Central memory CD8-positive, alpha-beta T cell (primary cell): ENCODE results near the gene BDKRB1.

Experiments
- ATAC-seq: fragments of 150-1000 bp; cut with Tn5 transposase; replicated peaks from 2 replicates; pipeline ENCODE4 v1.10.0; 2022; ENCODE audit warnings: mild to moderate bottlenecking, moderate FRiP score, moderate number of reproducible peaks; ENCODE audit not compliant: poor library complexity, severe bottlenecking; ENCODE audit errors: extremely low read depth
- DNase-seq, 2 donors: peaks; one replicate each; pipeline ENCODE4 v3.0.0; 2021; ENCODE audit warnings: low spot score in 2 of 2
- H3K27ac Mint-ChIP-seq: one replicate; pipeline ENCODE4 v1.8.0; 2022; ENCODE audit warnings: low read depth, mild to moderate bottlenecking, moderate library complexity, mixed read lengths
- H3K27me3 Mint-ChIP-seq: one replicate; pipeline ENCODE4 v1.8.0; 2022; ENCODE audit warnings: mixed read lengths
- H3K36me3 Mint-ChIP-seq: one replicate; pipeline ENCODE4 v1.8.0; 2022; ENCODE audit warnings: mild to moderate bottlenecking, moderate library complexity, mixed read lengths; ENCODE audit not compliant: insufficient read depth
- H3K4me1 Mint-ChIP-seq: one replicate; pipeline ENCODE4 v1.8.0; 2022; ENCODE audit warnings: mixed read lengths
- H3K4me3 Mint-ChIP-seq: one replicate; pipeline ENCODE4 v1.8.0; 2022; ENCODE audit warnings: mild to moderate bottlenecking, moderate library complexity, mixed read lengths
- H3K9me3 Mint-ChIP-seq: one replicate; pipeline ENCODE4 v1.8.0; 2022; ENCODE audit warnings: mixed read lengths

BDKRB1 gene

GRCh38 chr14:96221841-96222240 is 34.2 kb upstream of the BDKRB1 start:
- Mint-ChIP-seq H3K4me1 (no peaks in the 10 kb centered on the region), H3K9me3 (no peaks in the 10 kb centered on the region), H3K27ac (no peak overlapping the region), H3K4me3 (no peak overlapping the region), H3K27me3 (peaks cover 68% of the 10 kb centered on the region), H3K36me3 (no peaks in the 10 kb centered on the region)
- no peak for DNase-seq
- ATAC-seq: no peak

GRCh38 chr14:96224480-96225096 is 31.4 kb upstream of the BDKRB1 start:
- H3K9me3 Mint-ChIP-seq: no peaks in the 10 kb centered on the region
- H3K4me1 Mint-ChIP-seq: no peaks in the 10 kb centered on the region
- DNase-seq: no peak
- no peak overlapping the region for H3K27ac Mint-ChIP-seq
- H3K36me3 Mint-ChIP-seq: no peaks in the 10 kb centered on the region
- H3K27me3 Mint-ChIP-seq: peaks cover 74% of the 10 kb centered on the region
- ATAC-seq: no peak
- no peak overlapping the region for H3K4me3 Mint-ChIP-seq

DNA sequence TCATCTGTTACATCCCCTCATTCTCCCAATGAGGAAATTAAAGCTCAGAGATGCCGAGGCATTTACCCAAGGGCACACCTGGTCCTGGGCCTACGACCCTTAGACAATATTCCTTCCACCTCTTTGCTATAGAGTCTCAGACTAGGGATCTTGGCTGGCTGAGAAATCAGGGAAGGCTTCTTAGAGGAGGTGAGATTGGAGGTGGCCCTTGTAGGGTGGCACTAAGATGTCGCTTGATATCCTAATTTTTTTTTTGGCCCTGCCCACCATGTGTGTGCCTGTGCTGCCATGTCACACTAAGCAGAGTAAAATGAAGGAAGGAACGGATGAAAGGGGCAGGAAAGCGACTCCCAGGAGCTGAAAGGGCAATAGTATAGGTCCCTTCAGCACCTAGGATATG is 30.8 kb upstream of the BDKRB1 start:
- Mint-ChIP-seq H3K27me3 (peaks cover 68% of the 10 kb centered on the region), H3K9me3 (no peaks in the 10 kb centered on the region), H3K4me1 (no peaks in the 10 kb centered on the region), H3K36me3 (no peaks in the 10 kb centered on the region), H3K27ac (no peak overlapping the region), H3K4me3 (no peak overlapping the region)
- no peak for ATAC-seq
- DNase-seq: no peak

DNA sequence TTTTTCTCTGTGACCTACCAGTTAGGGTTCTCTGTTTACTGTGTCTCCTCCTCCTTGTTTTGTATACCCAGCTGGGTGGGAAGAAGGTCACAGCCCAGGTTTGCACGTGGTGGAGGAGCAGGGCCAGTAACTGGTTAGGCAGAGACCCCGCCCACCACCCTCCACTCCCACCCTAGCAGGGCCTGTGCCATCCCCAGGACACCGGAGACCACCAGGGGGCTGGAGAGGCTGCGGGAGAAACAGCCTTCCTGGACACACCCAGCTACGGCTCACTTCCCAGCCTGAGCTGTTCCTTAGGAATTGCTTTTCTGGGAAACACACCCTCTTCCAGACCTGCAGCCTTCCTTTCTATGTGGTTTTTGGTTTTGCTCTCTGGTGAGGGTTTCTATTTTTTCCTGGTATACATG is 30.3 kb upstream of the BDKRB1 start:
- H3K4me1 Mint-ChIP-seq: no peaks in the 10 kb centered on the region
- no peak overlapping the region for H3K27ac Mint-ChIP-seq
- ATAC-seq: no peak
- no peak overlapping the region for H3K4me3 Mint-ChIP-seq
- H3K9me3 Mint-ChIP-seq: no peaks in the 10 kb centered on the region
- no peaks in the 10 kb centered on the region for H3K36me3 Mint-ChIP-seq
- DNase-seq: no peak
- peaks cover 62% of the 10 kb centered on the region for H3K27me3 Mint-ChIP-seq

GRCh38 chr14:96227428-96227827 is 28.6 kb upstream of the BDKRB1 start:
- Mint-ChIP-seq H3K4me1 (no peaks in the 10 kb centered on the region), H3K27me3 (peaks cover 46% of the 10 kb centered on the region), H3K4me3 (no peak overlapping the region), H3K9me3 (no peaks in the 10 kb centered on the region), H3K36me3 (no peaks in the 10 kb centered on the region), H3K27ac (no peak overlapping the region)
- no peak for DNase-seq
- no peak for ATAC-seq

- no peaks in the 10 kb centered on the region for H3K36me3 Mint-ChIP-seq
- no peaks in the 10 kb centered on the region for H3K9me3 Mint-ChIP-seq
- no peaks in the 10 kb centered on the region for H3K4me1 Mint-ChIP-seq
- DNase-seq (no peak), ATAC-seq (no peak)
- H3K4me3 Mint-ChIP-seq: no peak overlapping the region
- H3K27ac Mint-ChIP-seq: no peak overlapping the region
- peaks cover 36% of the 10 kb centered on the region for H3K27me3 Mint-ChIP-seq
Measured at GRCh38 chr14:96229315-96229714, 26.7 kb upstream of the BDKRB1 start.

DNA sequence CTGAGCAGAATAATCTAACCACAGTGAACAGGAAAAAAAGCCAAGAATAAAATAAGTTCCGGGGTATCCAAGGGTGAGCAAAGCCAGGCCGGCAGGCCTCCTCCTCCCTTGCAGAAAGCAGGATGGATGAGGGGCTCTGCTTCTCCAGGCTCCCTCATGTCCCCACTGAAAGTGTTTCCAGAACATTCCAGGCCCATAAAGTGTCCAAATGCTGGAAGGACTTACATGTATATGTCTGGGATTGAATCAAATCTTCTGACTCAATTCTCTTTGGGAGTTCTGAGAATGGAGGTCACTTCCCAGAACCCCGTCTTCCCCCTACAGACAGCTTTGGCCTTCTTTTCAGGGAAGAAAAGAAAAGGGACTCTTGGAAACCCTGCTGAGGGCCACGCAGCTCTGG is 25.0 kb upstream of the BDKRB1 start:
- H3K36me3 Mint-ChIP-seq: no peaks in the 10 kb centered on the region
- ATAC-seq (no peak), DNase-seq (no peak)
- H3K4me3 Mint-ChIP-seq: no peak overlapping the region
- H3K4me1 Mint-ChIP-seq: no peaks in the 10 kb centered on the region
- H3K27ac Mint-ChIP-seq: no peak overlapping the region
- no peaks in the 10 kb centered on the region for H3K9me3 Mint-ChIP-seq
- H3K27me3 Mint-ChIP-seq: peaks cover 19% of the 10 kb centered on the region

DNA sequence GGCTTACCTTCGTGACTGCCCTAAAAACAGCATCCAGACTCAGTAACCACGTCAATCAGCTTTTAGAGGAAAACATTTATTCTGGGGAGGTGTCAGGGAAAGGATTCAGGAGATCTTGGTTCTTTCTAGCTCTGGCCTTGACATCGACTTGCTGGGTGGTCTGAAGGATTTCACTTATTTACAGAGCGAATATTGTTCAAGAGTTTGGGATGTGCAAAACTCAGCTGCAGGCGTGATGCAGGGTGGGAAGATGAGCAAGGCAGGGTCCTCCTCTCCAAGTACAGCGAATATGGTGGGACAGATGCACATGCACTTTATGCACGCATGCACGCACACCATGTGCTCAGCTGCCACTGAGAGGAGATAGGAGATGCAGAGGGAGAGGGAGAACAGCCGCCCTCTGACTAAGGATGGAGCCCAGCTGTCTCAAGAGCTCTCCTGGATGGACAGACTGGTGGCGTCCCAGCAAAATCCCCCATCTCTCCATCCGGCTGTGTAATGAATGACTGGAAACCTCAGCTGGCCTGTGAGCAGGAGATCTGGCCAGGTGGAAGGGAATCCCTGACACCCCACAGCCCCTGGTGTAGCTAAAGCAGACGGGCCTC is 24.4 kb upstream of the BDKRB1 start:
- peaks cover 18% of the 10 kb centered on the region for H3K27me3 Mint-ChIP-seq
- no peak for DNase-seq
- ATAC-seq: no peak
- no peaks in the 10 kb centered on the region for H3K9me3 Mint-ChIP-seq
- no peaks in the 10 kb centered on the region for H3K36me3 Mint-ChIP-seq
- H3K4me3 Mint-ChIP-seq: no peak overlapping the region
- no peaks in the 10 kb centered on the region for H3K4me1 Mint-ChIP-seq
- H3K27ac Mint-ChIP-seq: no peak overlapping the region

DNA sequence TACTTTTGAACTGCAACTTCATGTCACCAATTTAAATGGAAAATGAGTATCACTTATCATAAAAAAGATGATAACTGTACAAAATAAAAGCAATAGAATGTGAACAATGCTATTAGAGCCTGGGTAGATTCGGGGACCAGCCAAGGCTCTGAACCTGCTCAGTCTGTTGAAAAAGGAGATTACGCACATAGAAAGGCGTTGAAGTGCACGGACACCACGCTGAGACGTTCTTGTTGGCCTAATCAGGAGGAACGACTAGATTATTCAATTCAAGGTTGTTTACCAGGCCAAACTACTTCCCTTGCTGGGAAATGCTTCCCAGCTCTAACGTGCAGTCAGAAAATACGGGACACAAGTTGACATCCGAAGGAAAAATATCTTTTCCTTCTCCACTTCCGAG is 23.5 kb upstream of the BDKRB1 start:
- Mint-ChIP-seq H3K9me3 (no peaks in the 10 kb centered on the region), H3K4me3 (no peak overlapping the region), H3K36me3 (no peaks in the 10 kb centered on the region), H3K4me1 (no peaks in the 10 kb centered on the region), H3K27me3 (peaks cover 18% of the 10 kb centered on the region), H3K27ac (no peak overlapping the region)
- ATAC-seq (no peak), DNase-seq (no peak)

DNA sequence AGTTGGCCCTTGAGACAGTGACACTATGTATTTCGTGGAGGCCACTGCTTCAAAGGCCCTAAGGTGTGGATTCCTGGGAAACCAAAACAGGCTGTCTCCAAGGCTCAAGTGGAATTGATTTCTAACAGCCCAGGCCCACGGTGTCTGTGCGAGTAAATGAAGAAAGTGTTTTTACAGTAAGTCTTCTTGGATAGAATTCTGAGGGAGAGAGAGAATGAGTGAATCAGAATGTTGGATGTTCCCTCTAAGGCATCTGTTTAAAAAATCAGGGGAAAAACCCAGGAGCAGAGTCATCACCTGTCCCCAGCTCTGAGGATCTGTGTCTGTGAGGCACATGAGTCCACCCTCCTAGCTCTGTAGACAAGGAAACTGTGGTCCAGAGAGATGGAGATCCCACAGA is 22.3 kb upstream of the BDKRB1 start:
- Mint-ChIP-seq H3K27ac (no peak overlapping the region), H3K4me1 (no peaks in the 10 kb centered on the region)

DNA sequence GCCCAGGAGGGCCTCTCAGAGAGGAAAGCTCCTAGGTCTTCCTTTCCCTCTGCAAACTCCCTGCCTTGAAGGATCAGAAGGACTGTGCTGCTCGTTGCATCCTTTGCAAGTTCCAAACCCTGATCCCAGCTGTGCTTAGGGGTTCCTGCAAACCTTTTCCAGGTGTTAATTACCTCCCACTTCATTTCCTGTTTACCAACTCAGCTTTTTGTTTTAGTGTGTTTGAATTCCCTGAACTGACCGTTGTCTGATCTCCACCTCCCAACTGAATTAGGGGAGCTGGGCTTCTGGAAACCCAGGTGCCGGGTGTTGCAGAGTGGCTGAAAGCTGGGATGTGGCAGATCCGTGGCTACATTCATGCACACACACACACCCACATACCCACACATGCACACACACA is 20.6 kb upstream of the BDKRB1 start:
- H3K27ac Mint-ChIP-seq: no peak overlapping the region

More for the DNA sequence above, 22.3 kb upstream of the BDKRB1 start:
- H3K27me3 Mint-ChIP-seq: peaks cover 9% of the 10 kb centered on the region
- H3K9me3 Mint-ChIP-seq: no peaks in the 10 kb centered on the region
- no peak overlapping the region for H3K4me3 Mint-ChIP-seq
- no peaks in the 10 kb centered on the region for H3K36me3 Mint-ChIP-seq
- DNase-seq (no peak), ATAC-seq (no peak)

DNA sequence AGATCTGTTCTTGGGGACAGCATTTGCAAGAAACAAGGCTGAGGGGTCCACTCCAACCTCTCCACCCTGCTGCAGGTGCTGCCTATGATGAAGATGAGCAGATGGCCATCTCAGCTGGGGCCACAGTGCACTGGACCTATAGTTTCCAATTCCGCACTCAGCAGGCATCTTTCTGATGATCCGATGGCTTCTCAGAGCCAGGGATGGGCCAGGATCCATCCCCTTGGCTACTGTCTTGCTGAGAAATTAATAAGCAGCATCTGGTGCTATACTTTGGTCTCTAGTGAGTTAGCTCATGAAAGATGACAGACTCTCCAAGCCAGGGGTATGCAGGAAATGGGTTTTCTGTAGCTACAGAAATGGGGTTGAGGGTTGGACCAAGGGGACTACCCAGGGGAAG is 18.4 kb upstream of the BDKRB1 start:
- no peak for ATAC-seq
- Mint-ChIP-seq H3K27ac (no peak overlapping the region), H3K27me3 (no peaks in the 10 kb centered on the region), H3K9me3 (no peaks in the 10 kb centered on the region), H3K4me1 (no peaks in the 10 kb centered on the region), H3K4me3 (no peak overlapping the region), H3K36me3 (no peaks in the 10 kb centered on the region)
- no peak for DNase-seq

More for the DNA sequence above, 20.6 kb upstream of the BDKRB1 start:
- DNase-seq (no peak), ATAC-seq (no peak)
- no peaks in the 10 kb centered on the region for H3K36me3 Mint-ChIP-seq
- H3K27me3 Mint-ChIP-seq: no peaks in the 10 kb centered on the region
- H3K4me3 Mint-ChIP-seq: no peak overlapping the region
- H3K9me3 Mint-ChIP-seq: no peaks in the 10 kb centered on the region
- no peaks in the 10 kb centered on the region for H3K4me1 Mint-ChIP-seq

- H3K4me1 Mint-ChIP-seq: no peaks in the 10 kb centered on the region
Measured at GRCh38 chr14:96238676-96239265, 17.2 kb upstream of the BDKRB1 start.

More at GRCh38 chr14:96238676-96239265, 17.2 kb upstream of the BDKRB1 start:
- H3K27me3 Mint-ChIP-seq: no peaks in the 10 kb centered on the region
- H3K9me3 Mint-ChIP-seq: no peaks in the 10 kb centered on the region
- ATAC-seq (no peak), DNase-seq (no peak)
- no peak overlapping the region for H3K27ac Mint-ChIP-seq
- no peaks in the 10 kb centered on the region for H3K36me3 Mint-ChIP-seq
- H3K4me3 Mint-ChIP-seq: no peak overlapping the region
